ENCODE results near the gene HIP1. TPM values are rescaled to one million over a fixed set of nuclear protein-coding genes. Genes with fewer than 3 reads are reported as not detected.
A peak's percentile ranks its signal among the peaks of the same experiment; 100 is the strongest.
"Not testable (repeated sequence)": the region's sequence is repeated elsewhere in the genome, so short reads cannot be mapped to it uniquely, and the experiment has no call there.

Gene HIP1
- total RNA-seq, 1 donor from 2014 or later = 16.5 TPM

DNA sequence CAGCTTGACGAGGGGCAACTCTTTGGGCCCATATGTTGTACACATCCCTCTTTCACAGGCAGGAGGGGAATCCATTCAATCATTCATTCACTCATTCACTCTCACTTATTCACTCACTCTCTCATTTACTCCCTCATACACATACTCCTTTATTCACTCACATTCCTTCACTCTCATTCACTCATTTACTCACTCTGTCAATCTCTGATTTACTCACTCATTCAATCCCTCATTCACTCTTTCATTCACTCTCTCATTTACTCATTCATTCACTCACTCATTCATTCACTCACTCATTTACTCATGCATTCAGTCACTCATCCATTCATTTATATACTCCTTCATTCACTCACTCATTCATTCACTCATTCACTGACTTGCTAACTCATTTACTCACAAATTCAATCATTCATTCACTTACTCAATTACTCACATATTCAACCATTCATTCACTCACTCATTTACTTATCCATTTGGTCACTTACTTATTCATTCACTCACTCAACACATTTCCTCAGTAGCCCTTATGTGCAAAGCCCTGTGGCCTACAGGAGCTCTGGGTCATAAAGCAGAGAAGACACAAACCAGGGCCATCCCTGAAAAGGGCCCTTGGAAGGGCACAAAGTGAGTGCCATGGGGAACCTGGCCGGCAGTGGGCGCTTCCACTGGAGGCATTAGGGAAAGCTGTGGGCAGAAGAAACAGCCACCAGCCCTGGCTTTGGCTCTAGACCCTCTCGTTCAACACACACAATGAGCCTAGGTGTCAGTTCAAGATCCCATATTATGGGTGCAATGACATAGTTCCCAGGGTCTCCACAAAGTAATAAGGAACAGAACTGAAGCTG is 26.0 kb downstream of the HIP1 start:
- DNase-seq = no peak

- DNase-seq = no peak
Measured at GRCh38 chr7:75711656-75712514, 26.9 kb downstream of the HIP1 start.

DNA sequence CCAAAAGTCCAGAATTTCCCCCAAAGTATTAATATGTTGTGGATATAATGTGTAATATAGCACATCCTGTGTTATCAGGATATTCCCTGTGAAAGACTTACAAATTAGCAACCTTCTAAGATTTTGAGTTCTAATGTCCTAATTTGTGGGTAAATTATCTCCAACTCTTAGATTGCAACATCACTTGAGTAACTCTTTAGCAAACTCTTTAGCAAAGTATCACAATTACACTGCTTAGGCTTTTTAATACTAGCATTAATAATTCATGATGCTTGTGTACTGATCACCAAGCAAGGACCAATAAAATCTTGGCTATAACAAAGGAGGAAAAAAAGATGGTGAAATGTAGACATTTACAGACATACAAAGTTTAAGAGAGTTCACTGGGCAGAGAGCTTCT is 27.7 kb downstream of the HIP1 start:
- no peak for DNase-seq

DNA sequence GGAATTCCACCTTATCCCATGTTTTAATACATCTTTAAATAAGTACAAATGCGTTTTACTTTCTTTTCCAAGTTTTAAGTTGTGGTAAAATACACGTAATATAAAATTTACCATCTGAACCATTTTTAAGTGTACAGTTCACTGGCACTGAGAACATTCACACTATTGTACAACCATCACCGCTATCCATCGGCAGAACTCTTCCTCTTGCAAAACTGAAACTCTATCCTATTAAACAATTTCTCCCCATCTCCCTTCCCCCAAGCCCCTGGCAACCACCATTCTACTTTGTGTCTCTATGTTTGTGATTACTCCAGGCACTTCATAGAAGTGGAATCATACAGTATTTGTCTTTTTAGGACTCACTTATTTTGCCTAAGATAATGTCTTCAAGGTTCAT is 33.8 kb downstream of the HIP1 start:
- no peak for DNase-seq

DNA sequence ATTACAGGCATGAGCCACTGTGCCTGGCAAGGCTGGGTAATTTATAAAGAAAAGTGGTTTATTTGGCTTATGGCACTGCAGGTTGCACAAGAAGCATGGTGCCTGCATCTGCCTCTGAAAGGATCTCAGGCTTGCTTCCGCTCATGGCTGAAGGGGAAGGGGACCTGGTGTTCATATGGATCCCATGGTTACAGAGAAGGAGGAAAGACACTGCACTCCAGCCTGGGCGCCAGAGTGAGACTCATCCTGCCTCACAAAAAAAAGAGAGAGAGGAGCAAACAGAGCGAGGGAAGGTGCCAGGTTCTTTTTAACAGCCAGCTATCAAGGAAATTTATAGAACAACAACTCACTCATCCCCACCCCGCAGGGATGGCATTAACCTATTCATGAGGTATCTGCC is 36.2 kb downstream of the HIP1 start:
- no peak for DNase-seq

DNA sequence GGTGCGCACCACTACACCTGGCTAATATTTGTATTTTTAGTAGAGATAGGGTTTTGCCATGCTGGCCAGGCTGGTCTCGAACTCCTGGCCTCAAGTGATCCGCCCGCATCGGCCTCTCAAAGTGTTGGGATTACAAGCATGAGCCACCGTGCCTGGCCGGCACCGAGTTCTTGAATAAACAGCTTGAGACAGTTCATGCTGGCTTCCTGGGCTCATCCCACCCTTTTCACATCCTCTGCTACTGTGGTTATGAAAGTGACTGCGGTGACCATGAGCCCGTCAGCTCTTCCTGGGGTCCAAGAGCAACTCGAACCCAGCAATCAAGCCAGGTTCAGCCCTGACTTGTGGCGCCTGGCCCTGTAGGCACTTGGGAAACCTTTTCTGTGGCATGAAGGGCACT is 38.7 kb downstream of the HIP1 start:
- DNase-seq = no peak

DNA sequence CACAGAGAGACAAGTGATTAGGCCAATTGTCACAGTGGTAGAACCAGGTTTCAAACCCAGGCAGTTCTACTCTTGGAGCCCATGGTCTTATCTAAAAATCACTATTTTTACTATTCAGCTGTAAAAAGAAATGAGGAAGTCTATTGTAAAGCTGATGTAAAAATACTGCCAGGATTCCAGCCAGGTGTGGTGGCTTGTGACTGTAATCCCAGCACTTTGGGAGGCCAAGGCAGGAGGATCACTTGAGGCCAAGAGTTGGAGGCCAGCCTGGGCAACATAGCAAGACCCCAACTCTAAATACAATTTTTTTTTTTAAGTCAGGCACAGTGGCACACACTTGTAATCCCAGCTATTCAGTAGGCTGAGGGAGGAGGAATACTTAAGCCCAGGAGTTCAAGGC is 40.4 kb downstream of the HIP1 start:
- DNase-seq = no peak

DNA sequence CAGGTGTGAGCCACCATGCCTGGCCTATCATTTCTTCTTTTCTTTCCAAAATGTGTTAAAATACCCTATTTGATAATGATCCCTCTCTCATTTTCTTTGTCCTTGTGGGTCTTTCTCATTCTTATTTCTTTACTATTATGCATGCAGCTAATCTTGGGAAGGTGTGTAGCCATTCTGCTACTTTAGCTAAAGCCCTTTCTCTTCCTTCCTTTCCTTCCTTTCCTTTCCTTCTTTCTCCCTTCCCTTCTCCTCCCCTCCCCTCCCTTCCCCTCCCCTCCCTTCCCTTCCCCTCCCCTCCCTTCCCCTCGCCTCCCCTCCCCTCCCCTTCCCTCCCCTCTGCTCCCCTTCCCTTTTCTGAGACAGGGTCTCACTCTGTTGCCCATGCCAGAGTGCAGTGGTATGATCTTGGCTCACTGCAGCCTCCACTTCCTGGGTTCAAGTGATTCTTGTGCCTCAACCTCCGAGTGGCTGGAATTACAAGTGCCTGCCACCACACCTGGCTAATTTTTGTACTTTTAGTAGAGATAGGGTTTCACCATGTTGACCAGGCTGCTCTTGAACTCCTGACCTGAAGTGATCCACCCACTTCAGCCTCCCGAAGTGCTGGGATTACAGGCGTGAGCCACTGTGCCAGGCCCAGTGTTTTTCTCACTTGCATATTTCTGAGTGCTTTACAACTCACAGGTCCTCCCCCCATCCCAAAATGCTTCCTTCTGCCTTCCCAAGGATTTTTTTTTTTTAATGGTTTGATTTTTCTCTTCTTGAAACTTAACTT is 42.3 kb downstream of the HIP1 start:
- DNase-seq = no peak

- DNase-seq = no peak
Measured at GRCh38 chr7:75694638-75695399, 43.9 kb downstream of the HIP1 start.

DNA sequence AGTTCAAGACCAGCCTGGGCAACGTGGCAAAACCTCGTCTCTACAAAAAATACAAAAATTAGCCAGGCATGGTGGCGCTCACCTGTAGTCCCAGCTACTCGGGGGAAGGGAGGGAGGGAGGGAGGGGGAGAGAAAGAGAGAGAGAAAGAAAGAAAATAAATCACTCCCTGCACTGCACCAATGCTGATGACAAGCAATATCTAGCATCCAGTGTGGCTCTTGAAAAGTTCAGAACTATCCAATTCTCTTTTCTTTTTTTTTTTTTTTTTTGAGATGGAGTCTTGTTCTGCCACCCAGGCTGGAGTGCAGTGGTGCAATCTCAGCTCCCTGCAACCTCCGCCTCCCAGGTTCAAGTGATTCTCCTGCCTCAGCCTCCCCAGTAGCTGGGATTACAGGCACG is 45.1 kb downstream of the HIP1 start:
- DNase-seq = not testable (repeated sequence)

GRCh38 chr7:75691793-75692543 is 46.8 kb downstream of the HIP1 start:
- DNase-seq = no peak

DNA sequence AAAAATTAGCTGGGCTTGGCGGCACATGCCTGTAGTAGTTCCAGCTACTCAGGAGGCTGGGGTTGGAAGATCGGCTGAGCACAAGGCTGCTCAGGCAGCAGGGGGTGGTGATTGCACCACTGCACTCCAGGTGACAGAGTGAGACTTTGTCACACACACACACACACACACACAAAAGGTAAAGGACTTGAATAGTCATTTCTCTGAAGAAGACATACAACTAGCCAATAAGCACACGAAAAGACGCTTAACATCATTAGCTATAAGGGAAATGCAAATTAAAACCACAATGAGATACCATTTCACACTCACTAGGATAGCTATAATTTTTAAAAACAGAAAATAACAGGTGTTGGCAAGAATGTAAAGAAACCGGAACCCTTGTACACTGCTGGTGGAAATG is 48.6 kb downstream of the HIP1 start:
- no peak for DNase-seq

DNA sequence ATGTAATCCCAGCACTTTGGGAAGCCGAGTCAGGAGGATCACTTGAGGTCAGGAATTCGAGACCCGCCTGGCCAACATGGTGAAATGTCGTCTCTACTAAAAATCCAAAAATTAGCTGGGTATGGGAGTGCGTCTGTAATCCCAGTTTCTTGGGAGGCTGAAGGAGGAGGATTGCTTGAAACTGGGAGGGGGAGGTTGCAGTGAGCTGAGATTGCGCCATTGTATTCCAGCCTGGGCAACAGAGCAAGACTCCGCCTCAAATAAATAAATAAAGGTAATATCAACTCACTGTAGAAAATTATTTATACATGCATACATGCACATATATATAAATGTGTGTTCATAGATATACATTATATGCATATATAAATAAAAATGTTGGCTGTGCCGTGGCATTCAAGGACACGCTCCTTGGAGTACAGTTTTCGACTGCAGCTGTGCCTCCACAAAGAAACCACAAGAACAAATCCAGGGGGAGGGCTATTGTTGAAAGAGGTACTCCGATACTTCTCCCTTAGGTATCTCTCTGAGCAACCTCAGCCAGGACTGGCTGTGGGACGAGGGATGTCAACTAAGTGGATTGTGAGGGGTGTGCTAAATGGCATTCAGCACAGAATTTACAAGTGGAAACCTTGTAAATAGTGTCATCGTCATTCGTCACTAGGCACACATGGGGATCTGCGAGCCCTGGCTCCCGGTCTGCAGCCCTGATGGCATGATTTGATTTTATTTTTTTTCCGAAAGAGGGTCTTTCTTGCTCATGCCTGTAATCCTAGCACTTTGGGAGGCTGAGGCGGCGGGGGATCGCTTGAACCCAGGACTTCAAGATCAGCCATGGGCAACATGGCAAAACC is 49.3 kb downstream of the HIP1 start:
- no peak for DNase-seq

- DNase-seq = peak; percentile 86
Measured at GRCh38 chr7:75688200-75689136, 50.3 kb downstream of the HIP1 start.

GRCh38 chr7:75687246-75688088 is 51.3 kb downstream of the HIP1 start:
- no peak for DNase-seq

- no peak for DNase-seq
Measured at GRCh38 chr7:75686551-75686950, 52.2 kb downstream of the HIP1 start.

DNA sequence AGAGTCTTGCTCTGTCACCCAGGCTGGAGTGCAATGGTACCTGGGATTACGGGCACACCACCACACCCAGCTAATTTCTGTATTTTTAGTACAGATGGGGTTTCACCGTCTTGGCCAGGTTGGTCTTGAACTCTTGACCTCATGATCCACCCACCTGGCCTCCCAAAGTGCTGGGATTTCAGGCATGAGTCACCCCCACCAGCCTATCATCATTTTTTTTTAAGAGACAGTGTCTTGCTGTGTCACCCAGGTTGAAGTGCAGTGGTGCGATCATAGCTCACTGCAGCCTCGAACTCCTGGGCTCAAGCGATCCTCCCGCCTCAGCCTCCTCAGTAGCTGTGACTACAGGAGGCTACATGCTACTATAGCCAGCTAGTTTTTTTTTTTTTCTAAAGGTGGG is 56.7 kb downstream of the HIP1 start:
- DNase-seq = not testable (repeated sequence)

DNA sequence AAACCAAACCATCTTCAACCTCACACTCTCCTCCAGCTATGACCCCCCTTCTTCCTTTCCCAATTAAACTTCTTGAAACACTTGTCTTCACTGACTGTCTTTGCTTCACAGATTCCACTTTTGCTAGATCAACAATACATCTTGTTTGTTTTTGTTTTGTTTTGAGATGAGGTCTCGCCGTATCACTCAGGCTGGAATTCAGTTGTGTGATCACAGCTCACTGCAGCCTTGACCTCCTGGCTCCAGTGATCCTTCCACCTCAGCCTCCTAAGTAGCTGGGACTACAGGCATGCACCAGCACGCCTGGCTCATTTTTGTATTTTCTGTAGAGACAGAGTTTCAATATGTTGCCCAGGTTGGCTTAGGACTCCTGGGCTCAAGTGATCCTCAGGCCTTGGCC is 59.7 kb downstream of the HIP1 start:
- no peak for DNase-seq

Data from occipital lobe (tissue), 2 donors.